ENCODE data around the gene IFT27.
A peak's percentile ranks its signal among the peaks of the same experiment; 100 is the strongest.
"Not testable (repeated sequence)": the region's sequence is repeated elsewhere in the genome, so short reads cannot be mapped to it uniquely, and the experiment has no call there.

Gene IFT27

GRCh38 chr22:36746375-36746970 lies 29.4 kb downstream of the IFT27 start:
- DNase-seq (ENCODE audit: extremely low spot score, insufficient read length, low read depth) (no peak), FAIRE-seq (no peak)

- no peak for FAIRE-seq
These were observed 30.5 kb downstream of the IFT27 start for GRCh38 chr22:36745301-36745995.

DNA sequence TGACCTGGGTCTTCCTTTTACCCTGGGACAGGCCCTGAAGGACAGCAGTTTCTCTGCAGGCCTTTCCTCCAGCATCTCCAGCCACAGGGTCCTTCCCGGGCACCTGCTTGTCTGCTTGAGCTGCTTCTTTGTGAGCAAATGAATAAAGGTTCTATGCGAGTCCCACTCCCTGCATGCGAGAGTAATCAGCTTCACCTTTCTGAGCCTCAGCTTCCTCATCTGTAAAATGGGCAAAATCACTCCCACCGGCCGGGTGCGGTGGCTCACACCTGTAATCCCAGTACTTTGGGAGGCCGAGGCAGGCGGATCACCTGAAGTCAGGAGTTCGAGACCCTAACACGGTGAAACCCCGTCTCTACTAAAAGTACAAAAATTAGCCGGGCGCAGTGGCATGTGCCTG lies 31.1 kb downstream of the IFT27 start:
- no peak for DNase-seq (ENCODE audit: extremely low spot score, insufficient read length, low read depth)
- no peak for FAIRE-seq

More at GRCh38 chr22:36745301-36745995, 30.5 kb downstream of the IFT27 start:
- no peak for DNase-seq (ENCODE audit: extremely low spot score, insufficient read length, low read depth)

DNA sequence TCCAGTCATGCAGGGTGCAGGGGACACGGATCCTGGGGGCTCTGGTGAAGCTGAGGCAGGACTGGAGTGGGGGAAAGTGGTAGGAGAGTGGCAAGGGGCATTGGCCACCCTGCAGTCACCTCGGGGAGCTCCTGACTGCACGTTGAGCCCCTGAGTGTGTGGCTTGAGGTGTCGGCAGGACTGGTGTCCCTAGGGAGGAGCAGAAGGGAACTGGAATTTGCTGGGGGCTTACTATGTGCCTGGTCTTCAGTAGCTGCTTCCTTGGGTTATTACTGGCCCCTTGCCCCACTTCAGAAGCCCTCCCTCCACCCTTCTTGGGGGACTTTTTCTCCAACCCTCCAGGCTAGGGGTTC lies 31.5 kb downstream of the IFT27 start:
- no peak for FAIRE-seq

GRCh38 chr22:36743591-36744412 lies 32.1 kb downstream of the IFT27 start:
- no peak for FAIRE-seq
- DNase-seq (ENCODE audit: extremely low spot score, insufficient read length, low read depth), result no peak

More for the DNA sequence above, 31.5 kb downstream of the IFT27 start:
- DNase-seq (ENCODE audit: extremely low spot score, insufficient read length, low read depth), result no peak

- DNase-seq (ENCODE audit: extremely low spot score, insufficient read length, low read depth), result no peak
- no peak for FAIRE-seq
These were observed 32.9 kb downstream of the IFT27 start for GRCh38 chr22:36743011-36743410.

- FAIRE-seq (no peak), DNase-seq (ENCODE audit: extremely low spot score, insufficient read length, low read depth) (no peak)
These were observed 34.0 kb downstream of the IFT27 start for GRCh38 chr22:36741968-36742367.

- FAIRE-seq, result no peak
- no peak for DNase-seq (ENCODE audit: extremely low spot score, insufficient read length, low read depth)
These were observed 34.6 kb downstream of the IFT27 start for GRCh38 chr22:36741204-36741793.

- DNase-seq (ENCODE audit: extremely low spot score, insufficient read length, low read depth) (no peak), FAIRE-seq (no peak)
These were observed 35.2 kb downstream of the IFT27 start for GRCh38 chr22:36740716-36741115.

DNA sequence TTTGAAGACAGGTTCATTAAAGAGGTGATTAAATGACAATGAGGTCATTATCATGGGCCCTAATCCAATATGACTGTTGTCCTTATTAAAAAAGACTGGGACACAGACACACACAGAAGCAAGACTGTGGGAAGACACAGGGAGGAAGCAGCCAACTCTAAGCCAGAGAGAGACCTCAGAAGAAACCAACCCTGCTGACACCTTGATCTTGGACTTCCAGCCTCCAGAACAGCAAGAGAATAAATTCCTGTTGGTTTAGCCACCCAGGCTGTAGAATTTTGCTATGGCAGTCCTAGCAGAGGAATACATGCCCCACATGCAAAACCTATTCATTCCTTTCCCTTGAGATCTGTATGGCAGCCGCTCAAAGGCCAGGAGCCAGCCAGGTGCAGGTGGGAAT lies 36.7 kb downstream of the IFT27 start:
- DNase-seq (ENCODE audit: extremely low spot score, insufficient read length, low read depth) (no peak), FAIRE-seq (no peak)

- FAIRE-seq, result no peak
These were observed 37.4 kb downstream of the IFT27 start for GRCh38 chr22:36738416-36739020.

GRCh38 chr22:36737776-36738175 lies 38.1 kb downstream of the IFT27 start:
- no peak for FAIRE-seq
- DNase-seq (ENCODE audit: extremely low spot score, insufficient read length, low read depth), result no peak

More at GRCh38 chr22:36738416-36739020, 37.4 kb downstream of the IFT27 start:
- DNase-seq (ENCODE audit: extremely low spot score, insufficient read length, low read depth), result no peak

- FAIRE-seq (no peak), DNase-seq (ENCODE audit: extremely low spot score, insufficient read length, low read depth) (no peak)
These were observed 39.1 kb downstream of the IFT27 start for GRCh38 chr22:36736701-36737320.

DNA sequence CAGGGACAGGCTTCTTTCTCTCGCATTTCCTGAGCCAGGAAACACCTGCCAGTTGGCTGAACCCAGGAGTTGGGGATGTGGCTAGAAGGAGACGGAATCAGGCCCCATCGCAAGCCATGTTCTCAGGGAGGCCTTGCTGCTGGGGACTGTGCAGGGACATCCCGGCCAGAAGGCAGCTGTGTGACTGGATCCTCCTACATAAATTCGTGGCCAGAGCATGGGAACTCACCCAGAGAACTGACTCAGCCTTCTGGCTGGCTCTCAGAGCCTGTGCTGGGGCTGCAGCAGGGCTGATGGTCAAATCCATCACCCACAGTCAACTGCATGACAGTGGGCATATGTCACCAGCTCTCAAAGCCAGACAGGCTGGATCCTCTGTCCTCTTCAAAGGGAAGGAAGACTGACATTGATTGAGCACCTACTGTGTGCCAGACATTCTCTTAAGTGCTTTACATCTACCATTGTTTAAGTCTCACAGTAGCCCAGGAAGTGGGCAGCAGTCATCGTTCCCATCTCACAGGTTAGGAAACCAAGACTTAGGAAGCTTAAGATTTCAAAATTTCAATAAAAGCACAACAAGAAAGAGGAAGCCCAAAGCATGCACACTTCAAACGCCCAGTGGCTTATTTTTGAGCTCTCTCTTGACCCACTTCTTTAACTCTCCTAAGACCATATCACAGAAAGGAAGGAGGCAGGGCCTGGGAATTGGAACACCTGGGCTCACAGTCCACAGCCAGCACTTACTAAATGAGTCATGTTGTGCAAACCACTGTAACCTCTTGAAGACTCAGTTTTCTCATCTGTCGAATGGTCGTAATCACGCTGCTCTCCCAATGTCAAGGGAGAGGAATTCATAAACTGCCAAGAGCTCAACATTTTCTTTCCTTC lies 41.5 kb downstream of the IFT27 start:
- peak; percentile 29 for FAIRE-seq
- no peak for DNase-seq (ENCODE audit: extremely low spot score, insufficient read length, low read depth)

GRCh38 chr22:36733271-36733670 lies 42.6 kb downstream of the IFT27 start:
- DNase-seq (ENCODE audit: extremely low spot score, insufficient read length, low read depth) (no peak), FAIRE-seq (no peak)

DNA sequence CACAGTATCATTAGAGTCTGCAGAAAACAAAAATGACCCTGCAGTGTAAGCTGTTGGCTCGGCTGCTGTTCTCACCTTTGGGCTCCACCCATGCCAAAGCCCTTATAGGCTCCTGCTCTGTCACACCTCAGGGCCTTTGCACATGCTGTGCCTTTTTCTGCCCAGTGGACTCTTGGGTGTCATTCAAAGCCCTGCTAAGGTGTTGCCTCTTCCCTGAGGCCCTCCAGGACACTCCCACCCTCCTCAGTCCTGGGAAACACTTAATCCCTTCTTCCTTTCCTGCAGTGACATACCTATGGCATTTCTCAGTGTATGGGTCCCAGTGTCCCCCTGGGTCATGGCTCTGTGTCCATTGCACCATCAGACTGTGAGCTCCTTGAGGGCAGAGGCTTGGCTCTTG lies 43.3 kb downstream of the IFT27 start:
- DNase-seq (ENCODE audit: extremely low spot score, insufficient read length, low read depth) (no peak), FAIRE-seq (no peak)

- FAIRE-seq (no peak), DNase-seq (ENCODE audit: extremely low spot score, insufficient read length, low read depth) (no peak)
These were observed 44.0 kb downstream of the IFT27 start for GRCh38 chr22:36731916-36732315.

DNA sequence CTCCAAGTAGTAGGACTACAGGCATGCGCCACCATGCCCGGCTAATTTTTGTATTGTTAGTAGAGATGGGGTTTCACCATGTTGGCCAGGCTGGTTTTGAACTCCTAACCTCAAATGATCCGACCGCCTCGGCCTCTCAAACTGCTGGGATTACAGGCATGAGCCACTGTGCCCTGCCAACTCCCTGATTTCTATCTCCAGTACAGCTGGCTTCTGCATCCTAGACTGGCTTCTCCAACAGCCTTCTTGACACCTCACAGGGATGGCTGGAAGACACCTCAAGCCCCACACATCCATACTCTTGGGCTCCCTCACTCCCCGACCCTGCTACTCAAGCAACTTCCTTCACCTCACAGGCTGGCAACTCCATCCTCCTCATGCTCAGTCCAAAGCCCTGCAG lies 44.6 kb downstream of the IFT27 start:
- FAIRE-seq; DNase-seq (ENCODE audit: extremely low spot score, insufficient read length, low read depth): not testable (repeated sequence)
